ENCODE measurements around the gene RAD51B.

DNA sequence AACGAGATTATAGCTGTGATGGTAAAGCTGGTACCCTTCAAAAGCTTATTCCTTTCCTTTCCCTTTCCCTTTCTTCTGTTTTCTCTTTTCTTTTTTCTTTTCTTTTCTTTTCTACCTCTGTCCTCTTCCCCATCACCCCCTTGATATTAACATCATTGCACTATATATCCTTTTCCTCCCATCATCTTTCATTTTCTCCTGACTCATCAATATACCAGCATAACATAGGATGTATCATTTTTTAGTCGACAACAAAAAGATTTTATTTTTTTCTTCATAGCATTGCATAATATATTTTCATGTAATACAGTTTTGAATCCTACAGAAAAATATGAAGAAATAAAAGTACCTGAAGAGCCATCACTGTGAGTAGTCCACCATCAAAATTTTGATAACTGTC, 230.6 kb downstream of the RAD51B start:
- TF ChIP-seq, protein P1, sequence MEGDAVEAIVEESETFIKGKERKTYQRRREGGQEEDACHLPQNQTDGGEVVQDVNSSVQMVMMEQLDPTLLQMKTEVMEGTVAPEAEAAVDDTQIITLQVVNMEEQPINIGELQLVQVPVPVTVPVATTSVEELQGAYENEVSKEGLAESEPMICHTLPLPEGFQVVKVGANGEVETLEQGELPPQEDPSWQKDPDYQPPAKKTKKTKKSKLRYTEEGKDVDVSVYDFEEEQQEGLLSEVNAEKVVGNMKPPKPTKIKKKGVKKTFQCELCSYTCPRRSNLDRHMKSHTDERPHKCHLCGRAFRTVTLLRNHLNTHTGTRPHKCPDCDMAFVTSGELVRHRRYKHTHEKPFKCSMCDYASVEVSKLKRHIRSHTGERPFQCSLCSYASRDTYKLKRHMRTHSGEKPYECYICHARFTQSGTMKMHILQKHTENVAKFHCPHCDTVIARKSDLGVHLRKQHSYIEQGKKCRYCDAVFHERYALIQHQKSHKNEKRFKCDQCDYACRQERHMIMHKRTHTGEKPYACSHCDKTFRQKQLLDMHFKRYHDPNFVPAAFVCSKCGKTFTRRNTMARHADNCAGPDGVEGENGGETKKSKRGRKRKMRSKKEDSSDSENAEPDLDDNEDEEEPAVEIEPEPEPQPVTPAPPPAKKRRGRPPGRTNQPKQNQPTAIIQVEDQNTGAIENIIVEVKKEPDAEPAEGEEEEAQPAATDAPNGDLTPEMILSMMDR (IDR thresholded peaks at IDR 0.05 in 2 of 3, conservative IDR thresholded peaks at IDR 0.05 in 1 of 3; ENCODE audit: borderline replicate concordance in 1 of 3, insufficient read depth in 1 of 3, low read depth in 2 of 3, low read length in 2 of 3) = no peak
- TF ChIP-seq POLR2A (IDR thresholded peaks at IDR 0.05; ENCODE audit: borderline replicate concordance, extremely low read depth, insufficient read depth, insufficient read length) (no peak), SP1 (IDR thresholded peaks at IDR 0.05; ENCODE audit: low read depth) (no peak), SRF (IDR thresholded peaks at IDR 0.05; ENCODE audit: low read depth) (no peak), ELF1 (IDR thresholded peaks at IDR 0.05; ENCODE audit: borderline replicate concordance, low read depth) (no peak), EZH2 (IDR thresholded peaks at IDR 0.05) (no peak), POLR2AphosphoS5 (IDR thresholded peaks at IDR 0.05; ENCODE audit: low read depth, low read length) (no peak), EGR1 (IDR thresholded peaks at IDR 0.05; ENCODE audit: low read depth) (no peak)
- TF ChIP-seq, protein P2, sequence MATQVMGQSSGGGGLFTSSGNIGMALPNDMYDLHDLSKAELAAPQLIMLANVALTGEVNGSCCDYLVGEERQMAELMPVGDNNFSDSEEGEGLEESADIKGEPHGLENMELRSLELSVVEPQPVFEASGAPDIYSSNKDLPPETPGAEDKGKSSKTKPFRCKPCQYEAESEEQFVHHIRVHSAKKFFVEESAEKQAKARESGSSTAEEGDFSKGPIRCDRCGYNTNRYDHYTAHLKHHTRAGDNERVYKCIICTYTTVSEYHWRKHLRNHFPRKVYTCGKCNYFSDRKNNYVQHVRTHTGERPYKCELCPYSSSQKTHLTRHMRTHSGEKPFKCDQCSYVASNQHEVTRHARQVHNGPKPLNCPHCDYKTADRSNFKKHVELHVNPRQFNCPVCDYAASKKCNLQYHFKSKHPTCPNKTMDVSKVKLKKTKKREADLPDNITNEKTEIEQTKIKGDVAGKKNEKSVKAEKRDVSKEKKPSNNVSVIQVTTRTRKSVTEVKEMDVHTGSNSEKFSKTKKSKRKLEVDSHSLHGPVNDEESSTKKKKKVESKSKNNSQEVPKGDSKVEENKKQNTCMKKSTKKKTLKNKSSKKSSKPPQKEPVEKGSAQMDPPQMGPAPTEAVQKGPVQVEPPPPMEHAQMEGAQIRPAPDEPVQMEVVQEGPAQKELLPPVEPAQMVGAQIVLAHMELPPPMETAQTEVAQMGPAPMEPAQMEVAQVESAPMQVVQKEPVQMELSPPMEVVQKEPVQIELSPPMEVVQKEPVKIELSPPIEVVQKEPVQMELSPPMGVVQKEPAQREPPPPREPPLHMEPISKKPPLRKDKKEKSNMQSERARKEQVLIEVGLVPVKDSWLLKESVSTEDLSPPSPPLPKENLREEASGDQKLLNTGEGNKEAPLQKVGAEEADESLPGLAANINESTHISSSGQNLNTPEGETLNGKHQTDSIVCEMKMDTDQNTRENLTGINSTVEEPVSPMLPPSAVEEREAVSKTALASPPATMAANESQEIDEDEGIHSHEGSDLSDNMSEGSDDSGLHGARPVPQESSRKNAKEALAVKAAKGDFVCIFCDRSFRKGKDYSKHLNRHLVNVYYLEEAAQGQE (IDR thresholded peaks at IDR 0.05; ENCODE audit: low read depth) = no peak

Data from HCT116 (cell line).